Stimulated activated CD4-positive, alpha-beta T cell treated with anti-CD3 and anti-CD28 coated beads, Interleukin-4, amount 100 ng/mL, for 48 hours (primary cell): ENCODE results near the gene IGIP.
A peak's percentile ranks its signal among the peaks of the same experiment; 100 is the strongest.

Experiments used
- DNase-seq, 2 donors: peaks; one replicate each; pipeline ENCODE4 v3.0.0-alpha.2; 2020; ENCODE audit warnings: low read depth in 2 of 2

Gene IGIP

DNA sequence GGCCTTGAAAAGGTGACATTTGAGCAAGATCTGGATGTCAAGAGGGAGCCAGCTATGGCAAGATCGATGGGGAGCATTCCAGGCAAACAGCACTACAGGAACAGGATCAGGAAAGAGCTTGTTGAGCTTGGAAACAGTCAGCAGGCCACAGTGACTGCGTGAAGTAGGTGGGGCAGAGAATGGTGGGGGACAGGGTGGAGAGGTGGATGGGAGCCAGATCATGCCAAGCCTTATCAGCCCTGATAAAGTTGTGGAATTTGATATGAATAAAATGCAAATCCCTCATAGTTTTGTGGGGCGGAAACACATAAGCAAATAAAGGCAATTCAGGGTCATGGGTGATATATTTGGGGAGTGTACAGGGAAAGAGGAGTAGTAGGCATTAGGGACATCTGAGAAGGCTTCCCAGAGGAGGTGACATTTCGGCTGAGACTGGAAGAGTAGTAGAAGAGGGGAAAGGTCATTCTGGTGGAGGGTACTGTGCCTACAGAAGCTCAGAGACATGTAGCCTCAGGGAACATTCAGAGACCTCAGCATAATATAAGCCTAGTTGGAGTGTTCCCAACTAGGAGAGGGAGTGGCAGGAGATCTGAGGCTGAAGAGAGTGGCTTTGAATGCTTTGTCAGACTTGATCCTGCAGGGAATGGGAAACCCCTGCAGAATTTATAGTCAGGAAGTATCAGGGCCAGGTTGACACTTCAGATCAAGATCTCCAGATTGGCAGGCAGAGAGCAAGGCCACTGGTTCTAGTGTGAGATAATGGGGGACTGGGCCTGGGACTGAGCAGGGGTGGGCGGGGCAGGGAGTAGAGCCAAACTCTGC, 39.6 kb downstream of the IGIP start:
- DNase-seq: no peak

DNA sequence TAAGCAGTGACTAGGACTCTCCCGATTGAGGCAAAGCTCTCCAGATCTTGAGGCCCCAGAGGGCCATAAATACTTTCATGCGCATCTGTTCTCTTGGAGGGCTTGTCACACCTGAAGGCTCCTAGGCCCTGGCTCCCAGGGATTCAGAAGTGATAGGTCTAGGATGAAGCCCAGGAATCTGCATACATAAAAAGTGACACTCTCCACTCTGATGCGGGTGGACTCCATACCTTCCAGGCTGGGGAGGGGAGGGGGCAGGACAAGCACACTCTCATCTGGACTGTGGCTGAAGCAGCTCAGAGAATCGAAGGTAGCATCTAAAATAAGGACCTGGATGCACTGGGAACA, 40.2 kb downstream of the IGIP start:
- no peak for DNase-seq

DNA sequence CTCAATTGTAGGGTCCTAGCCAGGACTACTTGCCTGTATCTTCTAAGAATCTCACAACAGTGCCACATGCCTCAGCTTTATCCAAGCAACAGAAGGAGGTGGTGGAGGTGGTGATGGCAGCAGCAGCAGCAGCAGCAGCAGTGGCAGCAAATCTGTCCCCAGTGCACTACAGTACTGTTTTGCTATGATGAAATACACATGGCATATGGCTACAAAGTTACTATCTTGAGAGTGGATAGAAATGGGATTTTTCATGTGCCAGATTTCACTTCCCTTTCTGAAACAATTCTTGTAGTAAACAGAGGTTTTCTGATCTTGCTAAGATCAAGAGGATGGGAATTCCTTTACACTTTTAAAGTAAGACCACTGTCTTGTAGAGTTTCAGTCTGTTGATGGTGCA, 41.2 kb downstream of the IGIP start:
- no peak for DNase-seq

DNA sequence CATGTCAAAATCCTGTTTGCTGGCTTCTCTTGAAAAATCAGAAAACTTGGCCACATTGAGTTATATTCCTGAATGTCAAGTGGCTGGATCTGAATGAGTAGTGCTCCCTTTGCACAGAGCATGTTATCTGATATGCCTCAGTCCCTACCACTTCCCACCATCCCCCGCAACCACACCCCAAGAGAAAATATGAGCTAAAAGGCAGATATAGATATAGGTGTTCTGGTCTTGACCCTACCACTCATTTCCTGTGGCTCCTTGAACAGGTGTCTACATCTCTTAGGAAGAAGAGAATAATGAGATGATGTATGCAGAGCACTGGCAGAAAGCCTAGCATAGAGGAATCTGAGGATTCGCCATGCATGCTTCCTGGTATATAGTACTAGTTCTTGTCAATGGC, 42.6 kb downstream of the IGIP start:
- DNase-seq: no peak

DNA sequence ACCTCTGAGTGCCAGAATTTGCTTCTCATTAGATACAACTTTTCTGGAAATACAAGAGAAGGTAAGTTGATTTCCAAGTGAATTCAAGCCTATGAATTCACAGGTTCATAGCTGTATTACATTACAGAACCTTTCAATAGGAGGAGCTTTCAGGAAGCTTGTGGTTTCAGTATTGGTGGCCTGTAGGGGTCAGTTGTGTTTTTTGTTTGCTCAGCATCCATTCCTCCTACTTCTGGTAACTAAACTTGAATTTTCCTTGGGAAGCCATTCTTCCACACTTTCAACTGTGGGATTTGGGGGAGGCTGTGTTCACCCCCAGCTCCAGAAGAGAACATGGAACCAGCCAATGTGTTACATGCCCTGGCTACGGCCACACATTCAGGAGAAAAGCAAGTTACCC, 43.7 kb downstream of the IGIP start:
- no peak for DNase-seq

DNA sequence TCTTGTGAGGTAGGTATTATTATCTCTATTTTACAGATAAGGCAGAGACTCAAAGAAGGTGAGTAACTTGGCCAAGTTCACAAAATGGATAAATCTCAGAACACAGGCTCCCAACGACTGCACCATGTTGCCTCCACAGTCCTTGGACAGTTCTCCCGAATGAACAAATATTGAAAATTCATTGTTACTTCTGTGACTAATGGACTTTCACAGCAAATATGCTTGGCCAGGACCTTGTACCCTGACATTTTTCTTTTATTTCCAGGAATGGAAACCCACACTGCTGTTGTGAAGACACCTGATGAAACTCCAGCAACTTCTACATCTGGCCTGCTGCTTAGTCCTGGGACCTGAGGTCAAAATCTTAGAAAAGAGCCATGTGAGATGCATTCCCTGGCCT, 46.7 kb downstream of the IGIP start:
- DNase-seq: no peak

DNA sequence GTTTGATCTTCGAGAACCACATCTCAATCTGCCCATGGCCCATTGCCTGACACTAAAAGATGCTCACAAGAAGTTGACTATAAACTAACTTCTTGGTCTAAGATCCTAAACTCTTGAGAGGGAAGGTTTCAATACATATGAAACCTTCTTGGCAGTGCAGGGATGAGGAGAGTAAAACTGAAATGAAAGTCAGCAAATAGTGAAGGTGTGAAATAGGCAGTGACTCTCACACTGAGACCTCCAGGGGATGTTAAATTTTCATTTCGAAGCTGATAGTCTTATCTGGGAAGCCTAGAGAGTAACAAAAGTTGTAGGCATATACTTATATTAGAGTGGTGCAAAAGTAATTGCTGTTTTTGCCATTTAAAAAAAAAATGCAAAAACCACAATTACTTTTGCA, 48.3 kb downstream of the IGIP start:
- DNase-seq: no peak

DNA sequence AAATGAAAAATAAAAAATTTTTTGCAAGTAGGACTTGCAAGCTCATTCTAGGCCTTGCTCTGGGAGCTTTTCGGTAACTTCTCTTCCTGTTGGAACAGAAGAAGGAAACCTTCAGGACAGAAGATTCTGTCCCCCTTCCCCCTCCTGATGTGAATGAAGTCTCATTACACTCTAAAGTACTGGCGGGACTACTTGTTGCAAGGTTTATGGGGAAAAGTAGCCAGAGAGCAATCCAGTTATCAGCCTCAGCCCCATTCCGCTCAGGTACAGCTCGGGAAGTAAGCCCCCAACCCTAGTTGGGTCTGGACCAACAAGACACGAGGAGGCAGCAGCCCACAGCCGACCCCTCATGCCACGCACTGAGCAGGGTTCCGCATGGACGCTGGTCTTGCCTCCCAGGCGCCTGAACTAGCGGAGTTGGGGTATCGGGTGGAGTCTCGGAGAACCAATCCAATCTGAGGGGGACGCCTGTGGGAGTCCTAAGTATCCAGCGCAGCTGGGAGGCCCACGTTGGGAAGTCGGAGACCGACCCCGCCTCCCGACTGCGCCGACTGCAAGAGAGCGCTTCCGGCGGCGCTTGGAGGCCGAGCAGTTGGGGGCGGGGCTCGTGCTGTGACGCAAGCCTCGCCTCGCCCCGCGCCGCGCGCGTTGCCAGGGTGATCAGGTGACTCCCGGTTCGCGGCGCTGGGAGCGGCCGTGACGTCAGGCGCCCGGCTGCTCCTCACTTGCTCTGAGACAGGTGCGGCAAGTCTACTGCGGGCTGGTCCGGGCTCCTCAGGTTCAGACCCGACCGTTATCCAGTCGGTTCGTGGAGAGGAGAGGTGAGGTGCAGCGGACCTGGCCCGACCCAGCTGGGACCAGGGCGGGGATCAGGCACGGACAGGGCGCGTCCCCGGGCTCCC, 49.0 kb downstream of the IGIP start, which contains the start of gene CYSTM1:
CYSTM1 (plus strand) TSS at position 724 of the 902 bp plus-strand sequence. CDS start 19,278 bp downstream, outside the sequence.
- peak; percentile 91 to 92 for DNase-seq

DNA sequence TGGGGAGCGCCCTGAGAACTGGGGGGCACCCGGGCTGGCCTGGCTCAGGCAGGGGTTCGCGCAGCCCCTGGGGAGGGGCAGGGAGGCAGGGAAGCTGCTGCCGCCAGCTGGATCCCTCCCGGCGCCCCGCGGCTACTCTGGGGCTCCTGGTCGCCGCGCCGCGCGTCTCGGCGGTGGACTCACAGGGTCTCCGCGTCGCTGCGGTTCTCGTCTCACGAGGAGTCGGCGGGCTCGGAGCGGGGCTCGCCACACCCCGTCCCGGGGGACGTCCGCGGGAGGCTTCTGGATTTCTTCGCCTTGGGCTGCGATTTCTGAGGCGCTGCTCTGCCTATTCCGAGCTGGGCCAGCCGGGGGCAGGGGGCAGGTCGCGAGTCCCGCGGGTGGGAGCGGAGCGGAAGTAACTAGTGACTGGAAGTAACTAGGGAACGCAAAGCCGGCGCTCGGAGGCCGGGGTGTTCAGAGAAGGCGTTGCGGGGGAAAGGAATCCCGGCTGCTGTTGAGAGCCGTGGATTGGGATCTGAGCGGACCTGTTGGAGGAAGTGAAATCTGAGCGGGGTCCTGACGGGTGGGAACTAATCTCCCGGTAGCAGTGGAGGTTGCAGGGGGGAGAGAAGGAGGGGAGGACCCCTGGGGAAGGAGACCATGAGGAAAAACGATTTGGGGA, 49.8 kb downstream of the IGIP start:
- peak; percentile 48 to 59 for DNase-seq

DNA sequence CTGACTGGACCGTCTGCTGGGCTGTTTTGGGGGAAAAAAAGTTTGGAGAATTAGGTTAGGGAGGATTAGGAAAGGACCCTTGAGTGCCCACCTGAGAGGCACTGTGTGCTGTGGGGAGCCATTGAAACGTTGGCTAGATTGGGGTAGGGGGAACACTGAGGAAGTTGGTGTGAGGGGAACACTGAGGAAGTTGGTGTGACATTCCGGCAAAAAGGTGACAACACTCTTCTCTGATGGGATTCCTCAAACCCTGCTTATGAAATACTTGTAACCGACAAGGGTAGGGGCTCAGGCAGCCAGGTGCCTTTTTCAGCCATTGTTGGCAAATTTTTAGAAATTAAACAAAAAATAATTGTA, 50.3 kb downstream of the IGIP start:
- DNase-seq: no peak

DNA sequence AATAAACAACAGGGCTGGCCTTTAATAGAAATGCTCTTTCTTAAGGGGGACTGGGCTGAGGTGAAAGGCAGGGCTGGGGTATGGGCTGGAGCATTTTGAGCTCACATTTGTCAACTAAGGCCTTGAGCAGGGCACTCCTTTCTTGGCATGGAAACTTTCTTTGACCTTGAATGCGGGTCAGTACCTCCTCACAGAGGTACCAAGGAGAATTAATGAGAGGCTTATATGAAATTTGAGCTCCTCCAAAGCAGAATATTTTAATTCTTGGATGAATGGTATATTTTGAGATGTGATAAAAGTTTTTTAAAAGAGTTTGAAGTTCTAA, 52.3 kb downstream of the IGIP start:
- no peak for DNase-seq

DNA sequence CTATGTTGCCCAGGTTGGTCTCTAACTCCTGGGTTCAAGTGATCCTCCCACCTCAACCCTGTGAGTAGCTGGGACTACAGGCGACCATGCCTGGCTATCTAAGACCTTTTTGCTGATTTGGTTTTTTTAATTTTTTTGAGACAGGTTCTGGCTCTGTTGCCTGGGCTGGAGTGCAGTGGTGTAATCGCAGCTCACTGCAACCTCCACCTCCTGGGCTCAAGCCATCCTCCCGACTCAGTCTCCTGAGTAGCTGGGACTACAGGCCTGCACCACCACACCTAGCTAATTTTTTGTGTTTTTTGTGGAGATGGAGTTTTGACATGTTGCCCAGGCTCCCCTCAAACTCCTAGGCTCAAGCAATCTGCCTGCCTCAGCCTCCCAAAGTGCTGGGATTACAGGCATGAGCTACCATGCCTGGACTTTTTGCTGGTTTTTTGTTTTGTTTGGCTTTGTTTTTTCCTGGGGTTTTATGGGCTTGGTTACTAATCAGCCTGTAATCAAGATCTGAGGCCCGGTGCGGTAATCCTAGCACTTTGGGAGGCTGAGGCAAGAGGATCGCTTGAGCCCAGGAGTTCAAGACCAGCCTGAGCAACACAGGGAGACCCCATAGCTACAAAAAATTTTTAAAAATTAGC, 52.9 kb downstream of the IGIP start:
- DNase-seq: no peak
